K562 (cell line): ENCODE measurements around the gene SORCS2. TPM values are rescaled to one million over a fixed set of nuclear protein-coding genes. Genes with fewer than 3 reads are reported as not detected.

Experiments used
- ATAC-seq: fragments of 200-7000 bp; cut with Tn5 transposase; 3 replicates; pipeline ENCODE4 v1.9.1; 2020; ENCODE audit warnings: moderate library complexity
- BruUV-seq: library from RNA; stranded (reverse); fragments of 400-500 nt; replicated peaks from 2 replicates; lab custom pipeline; 2021; lab: Mats Ljungman, UMichigan
- CTCF ChIA-PET: fragments of 300-600 bp; formaldehyde crosslinking; extraction: SDS; loops from one replicate; lab custom pipeline; 2021; ENCODE audit warnings: low intra/inter-chr PET ratio; lab: Yijun Ruan, JAX
- POLR2A ChIA-PET: fragments of 300-600, 350-650 bp; sonication (Branson Sonifier 250); formaldehyde crosslinking; extraction: SDS; loops from one replicate; lab custom pipeline; 2021; ENCODE audit warnings: antibody characterized with exemption, inconsistent platforms; lab: Yijun Ruan, JAX
- DNase-seq, 4 experiments: peaks; one replicate each; pipeline versions ENCODE4 v3.0.0 to v3.0.0-alpha.2; 2011 to 2018; ENCODE audit warnings: low spot score in 3 of 4, mixed read lengths in 3 of 4; ENCODE audit errors: extremely low read depth in 1 of 4
- FAIRE-seq: peaks from 2 replicates; lab custom pipeline; 2011; peaks lifted over from hg19 to GRCh38; lab: Jason Lieb, UNC
- H2AFZ ChIP-seq: 2 replicates; pipeline ENCODE4 v1.6.0; 2011; ENCODE audit warnings: low read depth, low read length, control low read depth, inconsistent platforms
- H3K27ac ChIP-seq: fragments of 200-600 bp; 3 replicates; pipeline ENCODE4 v1.8.0; 2011; ENCODE audit warnings: low read depth, mild to moderate bottlenecking, control low read depth, inconsistent platforms, low read length, moderate library complexity, mixed read lengths; ENCODE audit errors: extremely low read depth
- H3K27me3 ChIP-seq, 2 experiments: fragments of 300-600 bp in 1 of 2; 2 replicates in 1 of 2; 3 replicates in 1 of 2; pipeline versions ENCODE4 v1.6.0 to v1.8.0; 2011; ENCODE audit warnings: inconsistent platforms in 2 of 2, low read length in 2 of 2, mild to moderate bottlenecking in 1 of 2, mixed read lengths in 1 of 2, moderate library complexity in 1 of 2; ENCODE audit not compliant: control insufficient read depth in 2 of 2, insufficient read depth in 2 of 2
- H3K36me3 ChIP-seq: fragments of 300-600 bp; 3 replicates; pipeline ENCODE4 v1.8.0; 2011; ENCODE audit warnings: mild to moderate bottlenecking, low read length, inconsistent platforms; ENCODE audit not compliant: control insufficient read depth, insufficient read depth
- H3K4me1 ChIP-seq, 2 experiments: fragments of 200-600 bp in 1 of 2; replicated peaks in 1 of 2; 2 replicates in 1 of 2; 3 replicates in 1 of 2; pipeline versions ENCODE4 v1.5.1 to v1.8.0; 2011; ENCODE audit warnings: inconsistent platforms in 2 of 2, low read length in 2 of 2, mild to moderate bottlenecking in 1 of 2, mixed read lengths in 1 of 2, moderate library complexity in 1 of 2; ENCODE audit not compliant: control insufficient read depth in 2 of 2, insufficient read depth in 2 of 2
- H3K4me2 ChIP-seq: 2 replicates; pipeline ENCODE4 v1.6.1; 2011; ENCODE audit warnings: low read length, control low read depth, inconsistent platforms, mixed read lengths; ENCODE audit not compliant: insufficient read depth
- H3K4me3 ChIP-seq: fragments of 200-600 bp; sonication (generic), shearing (Covaris generic); 2 replicates; pipeline ENCODE4 v1.5.1; 2016; ENCODE audit warnings: control low read depth, inconsistent platforms
- H3K79me2 ChIP-seq: fragments of 200-600 bp; 3 replicates; pipeline ENCODE4 v1.8.0; 2011; ENCODE audit warnings: low read length, inconsistent platforms; ENCODE audit not compliant: control insufficient read depth, insufficient read depth
- H3K9ac ChIP-seq, 2 experiments: 2 replicates each; pipeline versions ENCODE4 v1.6.0 to v1.6.1; 2011; ENCODE audit warnings: low read depth in 2 of 2, low read length in 2 of 2, control low read depth in 1 of 2, inconsistent platforms in 1 of 2, mild to moderate bottlenecking in 1 of 2, mixed read lengths in 1 of 2; ENCODE audit not compliant: insufficient read depth in 1 of 2
- H3K9me1 ChIP-seq: one replicate; pipeline ENCODE4 v1.6.0; 2011; ENCODE audit warnings: inconsistent platforms, mild to moderate bottlenecking, low read length, moderate library complexity; ENCODE audit not compliant: control insufficient read depth, insufficient read depth
- H3K9me3 ChIP-seq: replicated peaks from 2 replicates; pipeline ENCODE4 v1.5.1; 2011; ENCODE audit warnings: low read depth, low read length, inconsistent platforms; ENCODE audit not compliant: control insufficient read depth, insufficient read depth
- H4K20me1 ChIP-seq: replicated peaks from 2 replicates; pipeline ENCODE4 v1.6.1; 2011; ENCODE audit warnings: low read length, inconsistent platforms, mixed read lengths; ENCODE audit not compliant: control insufficient read depth, insufficient read depth
- ELF1 ChIP-seq: fragments of 200-800 bp; sonication (Bioruptor generic); IDR thresholded peaks from 2 replicates; pipeline ENCODE4 v1.6.1; 2016; ENCODE audit warnings: missing genetic modification characterization, missing compliant biosample characterization
- ETS2 ChIP-seq: IDR thresholded peaks from 2 replicates; pipeline ENCODE4 v1.6.1; 2016; ENCODE audit warnings: borderline replicate concordance, missing genetic modification characterization, mild to moderate bottlenecking, moderate library complexity, missing compliant biosample characterization; ENCODE audit not compliant: poor library complexity, severe bottlenecking
- HDGF ChIP-seq: fragments of 450-650 bp; IDR thresholded peaks from 2 replicates; pipeline ENCODE4 v1.6.1; 2016
- KDM4B ChIP-seq, 2 experiments: fragments of 450-650 bp in 1 of 2; sonication (generic) in 1 of 2; IDR thresholded peaks; 2 replicates each; pipeline ENCODE4 v1.6.1; 2016 to 2017; ENCODE audit warnings: borderline replicate concordance in 2 of 2, antibody characterized with exemption in 1 of 2, low read depth in 1 of 2, mild to moderate bottlenecking in 1 of 2
- WGBS: fragments of 100-300 bp; shearing (Covaris generic); methylation state at CpG from one replicate; pipeline ENCODE4 v1.1.6; 2016; ENCODE audit warnings: low coverage, mixed read lengths; ENCODE audit not compliant: insufficient coverage; ENCODE audit errors: missing lambda C conversion rate; 5-methylcytosine and 5-hydroxymethylcytosine counted together
- in situ Hi-C: fragments of 300-500 bp; cut with MboI; formaldehyde crosslinking; loops from 4 replicates; pipeline ENCODE4 v1.15.0; 2018; ENCODE audit warnings: inconsistent platforms, mixed read lengths
- intact Hi-C: fragments of 100-400 bp; cut with micrococcal nuclease; formaldehyde crosslinking; loops from 2 replicates; pipeline ENCODE4 v1.14.2; 2022
- polyA plus RNA-seq, 8 experiments: library from polyadenylated mRNA; depleted of rRNA in 4 of 8; stranded (reverse) in 5 of 8; unstranded in 3 of 8; fragments of >200 nt; fragmentation: Nextera tagmentation in 2 of 8; fragmentation: Illumina TruSeq in 1 of 8; extraction: Ambion mirVana in 2 of 8; extraction: Trizol in 1 of 8; gene quantifications; 2 replicates each; pipeline versions ENCODE4 v1.2.1 to v1.2.3, GENCODE V29; 2011 to 2014; ENCODE audit warnings: inconsistent platforms in 1 of 8, missing spikeins in 1 of 8
- total RNA-seq, 7 experiments: library from RNA; depleted of rRNA in 6 of 7; stranded (reverse); fragments of >200 nt in 6 of 7; fragmentation: Illumina TruSeq in 2 of 7; extraction: Trizol in 2 of 7; gene quantifications; 2 replicates each; pipeline versions ENCODE4 v1.2.1 to v1.2.3, GENCODE V29; 2011 to 2021; ENCODE audit warnings: low replicate concordance in 1 of 7
- TF ChIP-seq, protein P1 (sequence below): fragments of 250-450 bp; sonication (Bioruptor Pico); IDR thresholded peaks from 2 replicates; pipeline ENCODE4 v1.4.0; 2020
- TF ChIP-seq, protein P2 (sequence below): IDR thresholded peaks from 3 replicates; pipeline ENCODE4 v1.6.1; 2011; ENCODE audit warnings: borderline replicate concordance, mild to moderate bottlenecking, moderate library complexity; ENCODE audit not compliant: insufficient read length; ENCODE audit errors: extremely low read depth
- TF ChIP-seq, protein P3 (sequence below): IDR thresholded peaks from 2 replicates; pipeline ENCODE4 v1.6.1; 2016; ENCODE audit warnings: missing genetic modification characterization, missing compliant biosample characterization
- TF ChIP-seq, protein P4 (sequence below): fragments of 450-650 bp; formaldehyde crosslinking; IDR thresholded peaks from 2 replicates; pipeline ENCODE4 v1.4.0; 2020; ENCODE audit warnings: mild to moderate bottlenecking

SORCS2 gene
- total and polyA plus RNA-seq, 9 of the 15 experiments (the other 6 are each of a cell fraction or from before 2014, with no cell fraction given), result not detected

DNA sequence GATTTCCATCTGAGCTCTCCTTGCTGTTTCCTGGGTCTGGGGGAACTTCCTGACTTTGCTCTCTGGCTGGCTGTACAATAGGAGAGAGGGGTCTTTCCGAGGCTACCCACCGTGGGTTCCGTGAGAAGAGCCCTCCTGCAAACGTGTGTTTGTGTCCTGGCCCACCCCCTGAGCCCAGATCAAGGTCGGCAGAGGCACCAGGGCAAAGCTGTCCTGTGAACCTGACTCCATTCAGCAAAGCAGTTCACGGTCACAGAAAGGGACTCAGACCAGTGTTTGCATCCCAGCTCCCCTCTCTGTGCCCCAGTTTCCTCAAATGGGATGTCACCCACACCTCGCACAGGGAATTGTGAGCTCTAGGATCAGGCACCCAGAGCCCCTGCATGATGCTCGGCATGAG, 339.7 kb downstream of the SORCS2 start:
- Histone ChIP-seq H3K36me3 (no peaks in the 10 kb centered on the region), H3K4me1 (no peaks in the 10 kb centered on the region; a peak in 1 of 5 replicates)
- BruUV-seq, result no TSS peak
- POLR2A ChIA-PET, result no interaction called here
- no peak for TF ChIP-seq ETS2 (tag)
- TF ChIP-seq, protein P1, sequence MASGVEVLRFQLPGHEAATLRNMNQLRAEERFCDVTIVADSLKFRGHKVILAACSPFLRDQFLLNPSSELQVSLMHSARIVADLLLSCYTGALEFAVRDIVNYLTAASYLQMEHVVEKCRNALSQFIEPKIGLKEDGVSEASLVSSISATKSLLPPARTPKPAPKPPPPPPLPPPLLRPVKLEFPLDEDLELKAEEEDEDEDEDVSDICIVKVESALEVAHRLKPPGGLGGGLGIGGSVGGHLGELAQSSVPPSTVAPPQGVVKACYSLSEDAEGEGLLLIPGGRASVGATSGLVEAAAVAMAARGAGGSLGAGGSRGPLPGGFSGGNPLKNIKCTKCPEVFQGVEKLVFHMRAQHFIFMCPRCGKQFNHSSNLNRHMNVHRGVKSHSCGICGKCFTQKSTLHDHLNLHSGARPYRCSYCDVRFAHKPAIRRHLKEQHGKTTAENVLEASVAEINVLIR (CRISPR knock-in tag), result no peak
- TF ChIP-seq HDGF, result no peak
- no peak for TF ChIP-seq ELF1
- TF ChIP-seq, all 486 proteins: peak for 0
- no peaks in the 10 kb centered on the region; the same call in 1 of the 2 replicates for H4K20me1 ChIP-seq
- WGBS, result 1% methylated on average over 7 of the region's 8 CpGs
- DNase-seq (no peak), ATAC-seq (no peak), FAIRE-seq (no peak)
- in situ Hi-C loops (no loop called here), intact Hi-C loops (no loop called here)
- no peak overlapping the region for H3K4me2 ChIP-seq
- no peaks in the 10 kb centered on the region for H3K9me3 ChIP-seq
- H3K27ac ChIP-seq, result no peak overlapping the region
- H3K4me3 ChIP-seq, result no peak overlapping the region
- no peaks in the 10 kb centered on the region for H3K79me2 ChIP-seq
- H3K27me3 ChIP-seq, result peaks cover 0 to 40% of the 10 kb centered on the region in 2 experiments; a peak in 4 of 5 replicates
- H2AFZ ChIP-seq, result no peak overlapping the region
- no peak overlapping the region for H3K9ac ChIP-seq
- CTCF ChIA-PET, result no interaction called here
- H3K9me1 ChIP-seq, result peaks cover 3% of the 10 kb centered on the region

DNA sequence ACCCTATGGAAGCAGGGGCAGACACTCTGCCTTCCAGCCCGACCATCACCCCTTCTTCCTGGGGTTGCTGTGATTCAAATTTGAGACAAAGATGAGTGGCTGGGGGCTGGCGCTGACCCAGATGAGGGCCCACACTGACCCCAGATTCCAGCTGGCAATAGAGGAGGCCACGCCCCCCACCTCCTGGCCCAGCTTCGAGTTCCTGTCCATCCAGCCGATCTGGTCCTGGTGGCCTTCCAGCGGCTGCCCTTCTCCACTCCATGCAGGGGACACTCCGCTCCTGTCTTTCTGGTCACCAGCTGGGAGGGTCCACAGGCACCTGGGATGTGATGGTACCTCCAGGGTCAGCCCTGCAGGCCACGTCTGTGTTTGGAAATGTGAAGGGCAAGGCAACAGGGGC, 340.9 kb downstream of the SORCS2 start:
- POLR2A ChIA-PET, result interaction anchor here (0.6 to 0.7 kb wide), 2 partner anchors 72 to 143 kb away, joined by 3 to 4 read pairs; no protein-coding TSS in a partner anchor
- in situ Hi-C loops (no loop called here), intact Hi-C loops (no loop called here)
- no peak overlapping the region for H3K9ac ChIP-seq
- H3K9me3 ChIP-seq, result no peaks in the 10 kb centered on the region
- CTCF ChIA-PET, result no interaction called here
- H4K20me1 ChIP-seq, result no peaks in the 10 kb centered on the region; the same call in 1 of the 2 replicates
- peaks cover 3% of the 10 kb centered on the region for H3K9me1 ChIP-seq
- H3K4me1 ChIP-seq, result no peaks in the 10 kb centered on the region
- H3K79me2 ChIP-seq, result no peaks in the 10 kb centered on the region
- DNase-seq, result no peak
- H3K4me2 ChIP-seq, result no peak overlapping the region
- no peak for FAIRE-seq
- H3K36me3 ChIP-seq, result no peaks in the 10 kb centered on the region
- no peak overlapping the region for H3K27ac ChIP-seq
- H3K4me3 ChIP-seq, result no peak overlapping the region
- no peak for ATAC-seq
- BruUV-seq, result no TSS peak
- no peak overlapping the region for H2AFZ ChIP-seq
- 6% methylated on average over 6 of the region's 8 CpGs for WGBS
- H3K27me3 ChIP-seq, result peaks cover 0 to 30% of the 10 kb centered on the region in 2 experiments; a peak in 3 of 5 replicates
- no peak for TF ChIP-seq KDM4B (IDR thresholded peaks at IDR 0.05; ENCODE audit: borderline replicate concordance in 2 of 2, low read depth in 1 of 2)
- TF ChIP-seq, protein P2, sequence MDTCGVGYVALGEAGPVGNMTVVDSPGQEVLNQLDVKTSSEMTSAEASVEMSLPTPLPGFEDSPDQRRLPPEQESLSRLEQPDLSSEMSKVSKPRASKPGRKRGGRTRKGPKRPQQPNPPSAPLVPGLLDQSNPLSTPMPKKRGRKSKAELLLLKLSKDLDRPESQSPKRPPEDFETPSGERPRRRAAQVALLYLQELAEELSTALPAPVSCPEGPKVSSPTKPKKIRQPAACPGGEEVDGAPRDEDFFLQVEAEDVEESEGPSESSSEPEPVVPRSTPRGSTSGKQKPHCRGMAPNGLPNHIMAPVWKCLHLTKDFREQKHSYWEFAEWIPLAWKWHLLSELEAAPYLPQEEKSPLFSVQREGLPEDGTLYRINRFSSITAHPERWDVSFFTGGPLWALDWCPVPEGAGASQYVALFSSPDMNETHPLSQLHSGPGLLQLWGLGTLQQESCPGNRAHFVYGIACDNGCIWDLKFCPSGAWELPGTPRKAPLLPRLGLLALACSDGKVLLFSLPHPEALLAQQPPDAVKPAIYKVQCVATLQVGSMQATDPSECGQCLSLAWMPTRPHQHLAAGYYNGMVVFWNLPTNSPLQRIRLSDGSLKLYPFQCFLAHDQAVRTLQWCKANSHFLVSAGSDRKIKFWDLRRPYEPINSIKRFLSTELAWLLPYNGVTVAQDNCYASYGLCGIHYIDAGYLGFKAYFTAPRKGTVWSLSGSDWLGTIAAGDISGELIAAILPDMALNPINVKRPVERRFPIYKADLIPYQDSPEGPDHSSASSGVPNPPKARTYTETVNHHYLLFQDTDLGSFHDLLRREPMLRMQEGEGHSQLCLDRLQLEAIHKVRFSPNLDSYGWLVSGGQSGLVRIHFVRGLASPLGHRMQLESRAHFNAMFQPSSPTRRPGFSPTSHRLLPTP, result no peak
- TF ChIP-seq, protein P3, sequence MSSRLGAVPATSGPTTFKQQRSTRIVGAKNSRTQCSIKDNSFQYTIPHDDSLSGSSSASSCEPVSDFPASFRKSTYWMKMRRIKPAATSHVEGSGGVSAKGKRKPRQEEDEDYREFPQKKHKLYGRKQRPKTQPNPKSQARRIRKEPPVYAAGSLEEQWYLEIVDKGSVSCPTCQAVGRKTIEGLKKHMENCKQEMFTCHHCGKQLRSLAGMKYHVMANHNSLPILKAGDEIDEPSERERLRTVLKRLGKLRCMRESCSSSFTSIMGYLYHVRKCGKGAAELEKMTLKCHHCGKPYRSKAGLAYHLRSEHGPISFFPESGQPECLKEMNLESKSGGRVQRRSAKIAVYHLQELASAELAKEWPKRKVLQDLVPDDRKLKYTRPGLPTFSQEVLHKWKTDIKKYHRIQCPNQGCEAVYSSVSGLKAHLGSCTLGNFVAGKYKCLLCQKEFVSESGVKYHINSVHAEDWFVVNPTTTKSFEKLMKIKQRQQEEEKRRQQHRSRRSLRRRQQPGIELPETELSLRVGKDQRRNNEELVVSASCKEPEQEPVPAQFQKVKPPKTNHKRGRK, result no peak
- TF ChIP-seq, protein P4, sequence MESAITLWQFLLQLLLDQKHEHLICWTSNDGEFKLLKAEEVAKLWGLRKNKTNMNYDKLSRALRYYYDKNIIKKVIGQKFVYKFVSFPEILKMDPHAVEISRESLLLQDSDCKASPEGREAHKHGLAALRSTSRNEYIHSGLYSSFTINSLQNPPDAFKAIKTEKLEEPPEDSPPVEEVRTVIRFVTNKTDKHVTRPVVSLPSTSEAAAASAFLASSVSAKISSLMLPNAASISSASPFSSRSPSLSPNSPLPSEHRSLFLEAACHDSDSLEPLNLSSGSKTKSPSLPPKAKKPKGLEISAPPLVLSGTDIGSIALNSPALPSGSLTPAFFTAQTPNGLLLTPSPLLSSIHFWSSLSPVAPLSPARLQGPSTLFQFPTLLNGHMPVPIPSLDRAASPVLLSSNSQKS, result no peak
